Omental fat pad (tissue), 4 donors: ENCODE data around the gene GMDS. TPM values are rescaled to one million over a fixed set of nuclear protein-coding genes. Genes with fewer than 3 reads are reported as not detected.
A peak's percentile ranks its signal among the peaks of the same experiment; 100 is the strongest.

ENCODE experiments used
- ATAC-seq: fragments of 150-250 bp; one replicate; pipeline ENCODE4 v1.9.1; 2016; ENCODE audit warnings: mild to moderate bottlenecking, moderate library complexity; ENCODE audit not compliant: low FRiP score
- DNase-seq: peaks from one replicate; pipeline ENCODE4 v3.0.0-alpha.2; 2019; ENCODE audit warnings: low spot score
- CTCF ChIP-seq, 3 donors: fragments of 450-650 bp; IDR thresholded peaks; one replicate each; pipeline ENCODE4 v1.5.1; 2016 to 2017; ENCODE audit warnings: antibody characterized with exemption in 3 of 3, mild to moderate bottlenecking in 3 of 3, moderate library complexity in 2 of 3
- total RNA-seq, 4 donors: library from RNA; depleted of rRNA; stranded (reverse); fragments of >200 nt; gene quantifications; one replicate each; pipeline ENCODE4 v1.1.0, GENCODE V29; 2016

The GMDS gene
- total RNA-seq, result 10 to 100 TPM in 2 of 4 donors, 1 to 10 TPM in 2; 5.6 to 20.6 (median 10.7) TPM

- TF ChIP-seq CTCF (IDR thresholded peaks at IDR 0.05), result no peak
- ATAC-seq, result peak; percentile 97
- DNase-seq, result peak; percentile 47
These were observed at the start of gene GMDS for GRCh38 chr6:2245103-2245876. Gene GMDS (minus strand): TSS chr6:2245605.

GRCh38 chr6:2285510-2285909, 40.1 kb upstream of the GMDS start:
- no peak for TF ChIP-seq CTCF (IDR thresholded peaks at IDR 0.05)
- no peak for DNase-seq
- no peak for ATAC-seq

GRCh38 chr6:2275892-2276242, 30.5 kb upstream of the GMDS start:
- DNase-seq, result no peak
- no peak for TF ChIP-seq CTCF (IDR thresholded peaks at IDR 0.05)
- ATAC-seq, result no peak

- DNase-seq (no peak), ATAC-seq (no peak)
- TF ChIP-seq CTCF (IDR thresholded peaks at IDR 0.05), result no peak
These were observed 29.8 kb upstream of the GMDS start for GRCh38 chr6:2274981-2275891.

- no peak for DNase-seq
- no peak for TF ChIP-seq CTCF (IDR thresholded peaks at IDR 0.05)
- ATAC-seq, result no peak
These were observed 27.3 kb upstream of the GMDS start for GRCh38 chr6:2272696-2273095.

- DNase-seq (no peak), ATAC-seq (no peak)
- TF ChIP-seq CTCF (IDR thresholded peaks at IDR 0.05), result no peak
These were observed 24.6 kb upstream of the GMDS start for GRCh38 chr6:2270054-2270453.
